Ectodermal cell (in vitro differentiated cells): ENCODE measurements around the gene GPR151.

Experiments
- H3K27ac ChIP-seq: 2 replicates; pipeline ENCODE4 v1.7.0; 2013; ENCODE audit warnings: mild to moderate bottlenecking, low read depth, low read length; ENCODE audit not compliant: insufficient read depth, poor library complexity, severe bottlenecking
- H3K27me3 ChIP-seq: 2 replicates; pipeline ENCODE4 v1.7.0; 2013; ENCODE audit warnings: mild to moderate bottlenecking, low read length; ENCODE audit not compliant: insufficient read depth, control insufficient read depth, poor library complexity, severe bottlenecking
- H3K36me3 ChIP-seq: one replicate; pipeline ENCODE4 v1.7.0; 2013; ENCODE audit warnings: low read length; ENCODE audit not compliant: control insufficient read depth, insufficient read depth
- H3K4me1 ChIP-seq: one replicate; pipeline ENCODE4 v1.7.0; 2013; ENCODE audit warnings: low read length; ENCODE audit not compliant: control insufficient read depth, insufficient read depth
- H3K4me3 ChIP-seq: 2 replicates; pipeline ENCODE4 v1.7.0; 2013; ENCODE audit warnings: low read depth, low read length, control low read depth; ENCODE audit not compliant: insufficient read depth
- H3K9me3 ChIP-seq: 2 replicates; pipeline ENCODE4 v1.7.0; 2013; ENCODE audit warnings: mild to moderate bottlenecking, low read length, moderate library complexity; ENCODE audit not compliant: control insufficient read depth
- WGBS, 2 experiments: methylation state at CpG; one replicate each; pipeline ENCODE4 v1.1.7; 2013; ENCODE audit warnings: missing lambda C conversion rate in 2 of 2; 5-methylcytosine and 5-hydroxymethylcytosine counted together

The GPR151 gene

DNA sequence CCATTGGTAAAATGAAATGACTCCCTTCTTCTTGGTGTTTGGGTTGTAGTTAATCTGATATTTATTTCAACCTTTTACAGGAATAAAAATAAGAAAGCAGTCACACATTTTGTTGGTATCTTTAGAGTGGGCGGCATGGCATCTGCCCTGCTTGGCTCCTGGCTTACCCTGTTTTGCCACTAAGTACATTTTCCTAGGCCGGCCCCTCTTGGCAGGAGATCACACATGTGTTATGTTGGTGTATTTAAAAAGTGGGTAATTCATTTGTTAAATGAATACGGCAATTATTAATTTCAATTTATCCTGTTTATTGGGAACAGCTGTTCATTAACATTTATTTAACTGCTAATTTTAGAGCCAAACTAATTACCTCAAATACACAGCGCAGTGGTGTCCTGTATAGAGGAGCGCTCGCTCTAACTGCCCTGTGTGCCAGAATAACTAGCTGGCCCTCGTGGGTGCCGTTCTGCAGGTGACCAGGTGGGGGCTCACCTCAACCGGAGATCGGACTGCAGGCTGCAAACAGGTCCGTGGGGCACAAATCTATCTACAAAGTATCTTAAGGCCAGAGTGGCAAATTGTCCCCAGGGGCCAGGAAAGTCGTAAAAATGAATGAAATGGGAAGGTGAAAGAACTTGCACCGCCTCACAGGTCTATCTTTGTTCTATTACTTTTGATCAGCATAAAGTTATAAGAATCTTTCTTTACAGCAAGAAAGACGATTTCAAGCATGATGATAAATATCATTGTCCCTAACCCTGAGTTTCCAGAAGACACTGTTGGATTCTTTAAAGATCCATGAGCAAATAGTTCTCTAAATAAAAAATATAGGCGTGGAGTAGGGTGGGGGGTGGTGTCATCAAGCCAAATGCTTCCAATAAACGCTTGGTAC lies 26.2 kb upstream of the GPR151 start:
- no peaks in the 10 kb centered on the region for H3K36me3 ChIP-seq
- no peak overlapping the region for H3K27ac ChIP-seq
- H3K27me3 ChIP-seq = no peaks in the 10 kb centered on the region
- no peaks in the 10 kb centered on the region for H3K9me3 ChIP-seq
- no peak overlapping the region for H3K4me3 ChIP-seq
- WGBS, 2 experiments = 38 to 40% methylated on average over 15 of the region's 16 CpGs
- H3K4me1 ChIP-seq = no peaks in the 10 kb centered on the region

DNA sequence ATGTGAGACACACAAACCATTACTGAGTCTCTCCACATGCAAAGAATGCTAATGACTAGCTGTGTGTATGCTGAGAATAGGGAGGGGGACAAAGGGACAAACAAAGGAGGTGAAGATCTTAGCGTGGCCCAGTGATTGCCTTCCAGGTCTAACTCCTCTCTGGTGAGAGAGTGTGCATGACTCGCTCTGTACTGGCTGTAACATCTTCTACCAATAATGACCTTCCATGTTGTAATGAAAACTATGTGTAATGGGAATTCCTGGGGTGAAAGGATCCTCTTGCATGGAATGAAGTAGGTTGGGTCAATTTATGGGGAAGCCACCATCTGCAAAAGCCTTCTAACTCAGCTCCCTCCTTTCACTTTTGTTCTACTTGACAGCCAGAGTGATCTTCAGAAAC lies 24.4 kb upstream of the GPR151 start:
- Histone ChIP-seq H3K9me3 (no peaks in the 10 kb centered on the region), H3K36me3 (no peaks in the 10 kb centered on the region), H3K27me3 (no peaks in the 10 kb centered on the region), H3K4me1 (no peaks in the 10 kb centered on the region), H3K4me3 (no peak overlapping the region), H3K27ac (no peak overlapping the region)
- 47 to 87% methylated on average over 1 to 2 of the region's 2 CpGs for WGBS, 2 experiments

DNA sequence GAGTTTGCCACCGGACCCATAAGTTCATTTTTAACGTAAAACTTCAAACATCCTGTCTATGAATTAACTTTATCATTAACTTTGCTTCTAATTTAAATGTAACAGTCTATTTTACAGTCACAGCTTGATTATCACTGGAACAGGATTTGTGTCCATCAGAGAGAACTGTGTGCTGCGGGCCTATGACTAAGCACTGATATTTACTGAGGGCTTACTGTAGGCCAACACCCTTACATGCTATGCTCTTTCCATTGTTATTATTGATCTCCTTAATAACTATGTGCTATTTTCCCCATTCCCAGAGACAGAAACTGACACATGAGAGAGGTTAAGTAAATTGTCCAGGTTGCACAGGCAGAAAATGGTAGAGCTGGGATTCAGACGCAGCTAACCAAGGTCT lies 24.0 kb upstream of the GPR151 start:
- no peaks in the 10 kb centered on the region for H3K9me3 ChIP-seq
- 94 to 97% methylated on average over 4 of the region's 4 CpGs for WGBS, 2 experiments
- no peak overlapping the region for H3K4me3 ChIP-seq
- H3K27me3 ChIP-seq = no peaks in the 10 kb centered on the region
- H3K4me1 ChIP-seq = no peaks in the 10 kb centered on the region
- no peak overlapping the region for H3K27ac ChIP-seq
- H3K36me3 ChIP-seq = no peaks in the 10 kb centered on the region

DNA sequence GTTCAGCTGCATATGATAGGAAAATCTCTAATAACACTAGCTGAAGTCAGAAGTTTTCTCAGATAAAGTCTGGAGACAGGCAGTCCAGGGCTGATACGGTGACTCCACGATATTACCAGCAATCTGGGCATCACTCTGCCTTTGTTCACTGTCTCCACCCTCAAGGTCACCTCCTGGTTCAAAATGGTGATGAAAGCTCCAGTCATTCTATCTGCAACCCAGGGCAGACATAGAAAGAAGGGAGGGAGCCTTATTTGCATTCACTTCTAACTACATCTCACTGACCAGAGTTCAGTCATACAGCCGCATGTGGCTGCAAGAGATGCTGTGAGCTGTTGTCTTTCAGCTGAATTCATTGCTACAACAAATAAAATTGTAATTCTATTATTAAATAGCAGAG lies 22.4 kb upstream of the GPR151 start:
- 73 to 77% methylated on average over 3 of the region's 3 CpGs for WGBS, 2 experiments
- Histone ChIP-seq H3K4me3 (no peak overlapping the region), H3K36me3 (no peaks in the 10 kb centered on the region), H3K9me3 (no peaks in the 10 kb centered on the region), H3K27ac (no peak overlapping the region), H3K4me1 (no peaks in the 10 kb centered on the region), H3K27me3 (no peaks in the 10 kb centered on the region)

DNA sequence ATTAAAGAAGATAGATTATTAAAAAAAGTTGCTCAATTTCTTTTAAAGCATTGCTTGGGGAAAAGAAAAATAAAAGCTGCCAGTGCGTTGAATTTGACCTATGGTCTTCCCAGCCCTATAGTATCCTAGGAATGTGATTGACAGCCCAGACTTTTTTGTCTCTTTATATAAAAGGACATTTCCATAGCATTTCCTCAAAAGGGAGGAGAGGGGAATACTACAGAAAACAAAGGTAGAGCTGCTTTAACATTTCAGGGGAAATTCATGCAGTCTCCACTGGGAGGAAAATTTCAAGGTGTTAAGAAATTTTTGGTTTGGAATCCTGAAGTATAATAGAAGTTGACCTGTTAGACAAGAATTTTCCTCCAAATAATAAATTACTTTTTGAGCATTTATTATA lies 17.9 kb upstream of the GPR151 start:
- Histone ChIP-seq H3K4me3 (no peak overlapping the region), H3K36me3 (no peaks in the 10 kb centered on the region), H3K27me3 (no peaks in the 10 kb centered on the region), H3K27ac (no peak overlapping the region), H3K9me3 (no peaks in the 10 kb centered on the region), H3K4me1 (no peaks in the 10 kb centered on the region)
- WGBS, 2 experiments = no CpG with 5 or more reads among the region's 1 CpG

DNA sequence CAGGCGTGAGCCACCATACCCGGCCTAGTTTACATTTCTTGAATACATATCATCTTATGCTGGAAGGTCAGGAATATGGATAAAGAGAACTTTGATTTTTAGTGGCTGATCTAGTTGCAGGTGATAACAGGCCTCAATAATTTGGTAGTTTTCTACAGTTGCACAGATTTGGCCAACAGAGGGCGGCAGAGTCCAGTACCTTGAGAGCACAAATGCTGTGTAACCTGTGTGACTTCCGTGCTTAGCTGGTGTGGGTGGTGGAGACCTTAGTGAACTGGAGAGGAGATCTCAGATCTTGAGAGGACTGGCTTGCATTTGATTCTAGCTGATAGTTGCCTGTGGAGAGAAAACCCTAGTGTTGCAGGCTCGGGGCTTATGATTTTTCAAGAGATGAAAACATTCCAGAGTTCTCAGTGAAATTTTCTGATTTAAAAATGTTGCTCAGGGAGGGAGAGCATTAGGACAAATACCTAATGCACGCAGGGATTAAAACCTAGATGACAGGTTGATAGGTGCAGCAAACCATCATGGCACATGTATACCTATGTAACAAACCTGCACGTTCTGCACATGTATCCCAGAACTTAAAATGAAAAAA lies 17.4 kb upstream of the GPR151 start:
- Histone ChIP-seq H3K27me3 (no peaks in the 10 kb centered on the region), H3K36me3 (no peaks in the 10 kb centered on the region), H3K9me3 (no peaks in the 10 kb centered on the region), H3K27ac (no peak overlapping the region), H3K4me1 (no peaks in the 10 kb centered on the region), H3K4me3 (no peak overlapping the region)
- 23 to 27% methylated on average over 6 of the region's 7 CpGs for WGBS, 2 experiments

DNA sequence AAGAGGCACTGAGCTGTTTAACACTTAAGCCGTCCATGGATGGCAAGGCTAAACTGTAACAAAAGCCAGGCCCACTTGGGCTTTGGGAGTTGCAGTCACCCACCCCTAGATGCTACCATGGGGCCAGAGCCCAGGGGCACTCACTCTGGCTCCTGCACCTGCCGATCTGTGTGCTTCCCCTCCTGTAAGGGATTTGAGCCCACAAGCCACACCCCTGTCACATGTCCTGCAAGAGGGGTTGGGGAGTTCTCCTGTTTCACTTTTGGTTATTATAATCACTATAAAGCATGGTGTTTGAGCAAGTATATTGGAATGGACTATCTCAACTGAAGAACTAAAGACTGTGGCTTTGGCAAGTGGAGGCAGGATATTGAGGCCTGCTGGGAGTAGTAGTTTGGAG lies 14.0 kb upstream of the GPR151 start:
- 64 to 69% methylated on average over 2 of the region's 2 CpGs for WGBS, 2 experiments
- Histone ChIP-seq H3K4me1 (no peaks in the 10 kb centered on the region), H3K27ac (no peak overlapping the region), H3K27me3 (no peaks in the 10 kb centered on the region), H3K4me3 (no peak overlapping the region), H3K36me3 (no peaks in the 10 kb centered on the region), H3K9me3 (no peaks in the 10 kb centered on the region)

DNA sequence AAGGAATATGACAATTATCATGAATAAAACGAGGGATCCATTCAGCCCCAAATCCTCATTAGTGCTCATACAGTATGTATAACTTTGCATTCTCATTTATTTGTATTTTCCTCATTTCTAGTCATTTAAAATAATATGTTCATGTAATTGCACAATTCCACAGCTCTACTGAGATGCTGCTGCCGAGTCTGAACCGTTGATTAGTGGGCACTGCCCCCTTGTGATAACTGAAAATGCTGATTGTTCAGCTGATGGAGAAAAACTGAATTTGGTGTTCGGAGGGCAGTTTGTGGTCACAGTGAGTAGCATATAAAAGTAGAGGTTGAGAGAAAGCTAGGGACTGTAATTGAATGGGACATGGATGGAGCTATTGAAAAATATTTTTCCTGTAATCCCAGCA lies 12.2 kb upstream of the GPR151 start:
- H3K36me3 ChIP-seq = no peaks in the 10 kb centered on the region
- no peaks in the 10 kb centered on the region for H3K27me3 ChIP-seq
- no peaks in the 10 kb centered on the region for H3K4me1 ChIP-seq
- H3K27ac ChIP-seq = no peak overlapping the region
- H3K9me3 ChIP-seq = no peaks in the 10 kb centered on the region
- WGBS, 2 experiments = 86 to 90% methylated on average over 3 to 4 of the region's 4 CpGs
- H3K4me3 ChIP-seq = no peak overlapping the region

DNA sequence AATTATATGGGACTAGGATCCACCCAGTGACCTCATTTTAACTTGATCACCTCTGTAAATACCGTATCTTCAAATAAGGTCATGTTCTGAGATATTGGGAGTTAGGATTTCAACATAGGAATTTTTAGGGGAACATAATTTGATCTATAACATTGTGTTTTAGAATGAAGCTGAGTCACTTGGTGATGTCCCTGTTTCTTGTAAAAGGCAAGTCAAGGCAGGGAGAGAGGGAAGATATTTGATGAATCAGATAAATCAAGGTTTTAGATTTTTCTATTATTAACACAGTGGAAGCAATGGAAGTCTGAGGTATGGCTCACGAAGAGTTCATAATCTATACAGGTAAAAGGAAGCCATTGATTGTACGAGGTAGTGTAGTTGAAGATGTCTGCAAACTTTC lies 11.8 kb upstream of the GPR151 start:
- Histone ChIP-seq H3K4me3 (no peak overlapping the region), H3K4me1 (no peaks in the 10 kb centered on the region), H3K27me3 (no peaks in the 10 kb centered on the region), H3K36me3 (no peaks in the 10 kb centered on the region), H3K9me3 (no peaks in the 10 kb centered on the region), H3K27ac (no peak overlapping the region)
- 93 to 97% methylated on average over 3 of the region's 3 CpGs for WGBS, 2 experiments

DNA sequence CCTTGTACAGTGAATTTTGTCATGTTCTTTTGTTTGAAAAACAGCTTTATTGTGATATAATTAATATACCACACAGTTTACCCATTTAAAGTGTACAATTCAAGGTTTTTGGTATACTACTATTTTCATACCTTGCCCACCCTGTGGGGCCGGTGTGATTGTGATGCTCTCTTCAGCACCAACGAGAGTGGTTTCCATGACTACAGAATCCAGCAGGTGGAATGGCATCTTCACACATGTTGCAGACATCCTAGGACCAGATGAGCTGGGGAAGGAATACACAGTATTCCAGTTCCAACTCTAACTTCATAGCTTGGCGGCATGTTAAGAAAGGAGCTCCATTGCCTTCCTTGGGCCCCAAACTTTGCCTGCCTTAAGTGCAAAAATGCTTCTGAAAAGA lies 7.7 kb upstream of the GPR151 start:
- Histone ChIP-seq H3K4me1 (no peaks in the 10 kb centered on the region), H3K4me3 (no peak overlapping the region), H3K9me3 (no peaks in the 10 kb centered on the region), H3K27ac (no peak overlapping the region), H3K36me3 (no peaks in the 10 kb centered on the region), H3K27me3 (no peaks in the 10 kb centered on the region)
- WGBS, 2 experiments = 88 to 92% methylated on average over 3 of the region's 3 CpGs
